HG03103 (cell line): ENCODE data around the gene LPCAT3.

Experiments used
- ATAC-seq: cut with Tn5 transposase; IDR thresholded peaks from one replicate; pipeline ENCODE4 v1.9.1; 2021; ENCODE audit warnings: low read depth; ENCODE audit not compliant: unreplicated experiment

LPCAT3 gene

DNA sequence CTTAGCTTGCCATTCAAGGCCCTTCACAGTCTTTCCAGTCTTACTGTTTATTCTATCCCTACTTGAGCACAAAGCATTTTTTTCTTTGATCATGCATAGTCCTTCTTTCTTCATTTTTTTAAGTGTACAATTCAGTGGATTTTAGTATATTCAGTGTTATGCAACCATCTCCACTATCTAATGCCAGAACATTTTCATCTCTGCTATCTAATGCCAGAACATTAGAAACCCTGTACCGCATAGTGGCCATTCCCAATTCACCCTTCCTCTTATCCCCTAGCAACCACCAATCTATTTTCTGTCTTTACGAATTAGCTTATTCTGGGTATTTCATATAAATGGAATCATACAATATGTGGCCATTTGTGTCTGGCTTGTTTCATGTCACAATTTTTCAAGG lies 13.4 kb downstream of the LPCAT3 start:
- ATAC-seq = no peak

DNA sequence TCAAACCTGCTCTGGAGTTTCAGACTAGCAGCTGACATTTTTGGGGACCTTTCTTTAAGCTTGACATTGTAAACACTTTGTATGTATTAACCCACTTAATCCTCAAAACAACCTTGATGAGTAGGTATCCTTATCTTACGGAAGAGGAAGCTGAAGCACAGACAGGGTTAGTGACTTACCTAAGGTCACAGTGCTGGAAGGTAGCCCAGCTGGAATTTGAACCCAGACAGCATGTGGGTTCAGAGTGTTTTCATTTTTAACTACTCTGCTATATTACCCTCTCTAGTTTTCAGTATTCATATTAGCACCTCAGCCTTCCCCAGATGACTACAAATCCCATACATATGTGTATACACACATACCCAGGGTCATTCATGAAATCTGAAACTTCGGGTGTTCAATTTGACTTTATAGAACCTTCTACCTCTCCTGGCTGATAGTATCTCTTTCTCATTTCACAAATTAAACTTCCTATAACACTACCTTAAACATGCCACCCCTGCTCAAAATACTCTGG lies 13.9 kb downstream of the LPCAT3 start:
- no peak for ATAC-seq

- ATAC-seq = no peak
These were observed 16.2 kb downstream of the LPCAT3 start for GRCh38 chr12:7001921-7002591.

- no peak for ATAC-seq
These were observed 19.4 kb downstream of the LPCAT3 start for GRCh38 chr12:6998715-6999451.

- no peak for ATAC-seq
These were observed 22.2 kb downstream of the LPCAT3 start for GRCh38 chr12:6996040-6996441.

- ATAC-seq = no peak
These were observed 30.2 kb downstream of the LPCAT3 start for GRCh38 chr12:6987956-6988553.

DNA sequence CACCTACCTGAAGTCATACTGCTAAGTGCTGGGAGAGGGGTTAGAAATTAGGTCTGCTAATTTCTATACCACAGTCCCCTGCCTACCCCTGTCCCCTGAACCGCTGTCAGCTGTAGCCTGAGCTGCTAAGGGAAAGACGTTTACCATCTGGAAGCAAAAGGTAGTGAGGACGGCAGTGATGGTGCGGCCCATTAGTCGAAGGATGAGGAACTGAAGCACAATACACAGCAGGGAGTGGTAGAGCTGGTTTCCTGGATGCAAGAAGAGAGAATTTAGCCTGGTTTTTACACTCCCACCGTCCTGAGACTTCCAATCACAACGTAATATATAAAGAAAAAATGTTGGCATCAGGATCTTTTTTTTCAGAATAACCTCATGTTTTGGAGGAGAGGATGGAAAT lies 35.7 kb downstream of the LPCAT3 start:
- no peak for ATAC-seq

GRCh38 chr12:6981152-6982052 lies 36.9 kb downstream of the LPCAT3 start:
- no peak for ATAC-seq

- no peak for ATAC-seq
These were observed 37.5 kb downstream of the LPCAT3 start for GRCh38 chr12:6980740-6981139.

DNA sequence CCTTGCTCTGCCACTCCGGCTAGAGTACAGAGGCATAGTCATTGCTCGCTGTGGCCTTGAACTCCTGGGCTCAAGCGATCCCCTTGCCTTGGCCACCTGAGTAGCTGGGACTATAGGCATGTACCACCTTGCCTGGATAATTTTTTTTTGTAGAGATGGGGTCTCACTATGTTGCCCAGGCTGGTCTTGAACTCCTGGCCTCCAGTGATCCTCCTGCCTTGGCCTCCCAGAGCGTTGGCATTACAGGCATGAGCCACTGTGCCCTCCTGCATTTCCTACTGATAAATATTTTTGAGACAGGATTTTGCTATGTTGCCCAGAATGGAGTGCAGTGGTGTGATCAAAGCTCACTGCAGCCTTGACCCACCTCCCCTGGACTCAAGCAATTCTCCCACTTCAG lies 38.2 kb downstream of the LPCAT3 start:
- ATAC-seq = no peak

DNA sequence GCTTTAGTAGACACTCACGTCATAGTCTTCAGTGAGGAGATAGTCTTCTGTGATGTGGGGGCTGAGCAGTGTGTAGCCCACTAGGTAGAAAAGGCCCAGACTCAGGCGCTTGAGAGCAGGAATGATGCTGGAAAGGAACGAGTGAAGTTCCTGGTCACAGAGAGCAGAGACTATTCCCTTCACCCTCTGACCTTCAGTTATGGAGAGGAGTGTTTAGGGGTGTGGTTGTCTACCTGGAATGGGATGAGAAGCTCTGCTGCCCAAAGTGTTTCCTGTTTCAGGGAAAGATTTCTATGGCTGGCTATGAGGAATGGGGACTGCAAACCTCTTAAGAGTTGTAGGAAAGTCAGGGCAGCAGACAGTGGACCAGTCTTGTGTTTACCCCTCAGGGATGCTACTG lies 38.8 kb downstream of the LPCAT3 start:
- no peak for ATAC-seq

DNA sequence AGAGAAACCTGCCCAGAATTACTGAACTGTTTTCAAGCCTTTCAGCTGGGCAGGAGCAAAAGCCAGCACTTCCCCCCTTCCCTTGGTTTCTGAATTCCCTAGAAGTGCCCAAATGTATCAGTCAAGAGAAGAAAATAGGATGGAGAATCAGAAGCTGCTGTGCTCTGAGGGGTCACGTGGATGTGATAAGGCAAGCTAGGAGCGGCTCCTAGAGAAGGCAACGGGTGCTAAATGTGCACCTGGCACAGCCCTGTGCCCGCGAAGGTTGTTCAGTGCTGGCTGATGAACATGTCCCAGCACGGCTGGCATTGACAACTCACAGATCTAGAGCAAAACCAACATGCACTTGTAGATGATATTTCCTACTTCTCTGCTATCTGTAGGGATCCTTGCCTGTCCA lies 39.3 kb downstream of the LPCAT3 start:
- ATAC-seq = no peak

DNA sequence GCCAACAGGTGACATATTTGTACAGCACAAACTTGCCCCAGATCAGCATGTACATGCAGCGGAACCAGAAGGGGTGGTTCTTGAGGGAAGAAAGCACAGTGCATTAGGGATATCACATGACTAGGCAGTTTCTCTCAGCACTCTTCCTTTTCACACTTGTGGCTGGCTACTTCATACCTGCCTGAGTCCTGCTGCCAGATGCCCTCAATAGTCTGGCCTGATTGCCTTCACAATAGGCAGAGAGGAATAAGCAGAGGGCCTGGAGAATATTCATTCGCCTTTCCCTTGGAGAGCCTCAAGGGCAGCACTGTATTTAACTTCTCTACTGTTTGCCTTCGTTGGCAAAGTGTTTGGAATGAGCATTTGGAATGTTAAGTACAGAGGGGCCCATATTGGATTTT lies 39.7 kb downstream of the LPCAT3 start:
- no peak for ATAC-seq

GRCh38 chr12:6978188-6978587 lies 40.1 kb downstream of the LPCAT3 start:
- no peak for ATAC-seq

DNA sequence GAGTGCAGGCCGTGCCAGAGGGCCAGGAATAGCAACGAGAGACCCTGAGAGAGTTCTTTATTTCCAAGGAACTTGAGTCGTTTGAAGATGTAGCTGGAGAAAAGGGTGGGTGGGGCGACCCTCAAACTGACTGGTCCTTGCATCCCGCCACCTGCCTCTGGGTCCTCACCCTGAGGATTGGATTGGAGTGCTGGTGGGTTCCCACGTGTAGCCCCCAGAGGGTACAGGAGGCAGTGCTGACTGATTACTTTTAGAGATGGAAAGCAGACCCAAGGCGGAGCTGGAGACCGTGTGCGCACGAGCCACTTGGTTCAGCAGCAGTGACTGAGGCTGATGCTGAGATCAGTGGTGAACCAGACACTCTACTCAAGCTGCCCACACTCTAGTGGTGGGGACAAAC lies 40.6 kb downstream of the LPCAT3 start:
- no peak for ATAC-seq

GRCh38 chr12:6975297-6976032 lies 42.8 kb downstream of the LPCAT3 start:
- no peak for ATAC-seq

- no peak for ATAC-seq
These were observed 44.1 kb downstream of the LPCAT3 start for GRCh38 chr12:6974180-6974579.

- no peak for ATAC-seq
These were observed 48.2 kb downstream of the LPCAT3 start for GRCh38 chr12:6970096-6970527.

- no peak for ATAC-seq
These were observed 49.9 kb downstream of the LPCAT3 start for GRCh38 chr12:6968426-6968825.

DNA sequence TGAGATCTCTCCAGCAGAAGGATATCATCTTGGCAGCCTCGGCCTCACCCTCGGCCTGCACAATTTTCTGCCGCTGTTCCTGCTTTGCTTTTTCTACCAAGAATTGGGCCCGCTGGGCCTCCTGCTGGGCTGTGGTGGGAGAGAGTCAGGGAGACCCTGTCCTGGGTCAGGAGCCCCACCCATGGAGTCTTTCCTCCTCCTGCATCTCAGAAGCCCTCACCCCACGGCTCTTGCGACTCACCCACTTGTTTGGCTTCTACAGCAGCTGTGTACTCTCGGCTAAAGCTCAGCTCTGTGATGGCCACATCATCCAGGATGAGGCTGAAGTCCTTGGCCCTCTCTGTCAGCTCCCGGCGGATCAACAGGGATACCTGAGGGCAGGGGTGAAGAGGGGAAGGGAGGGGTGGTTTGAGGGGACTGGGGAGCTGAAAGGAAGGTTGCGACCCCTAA lies 50.6 kb downstream of the LPCAT3 start:
- no peak for ATAC-seq
